H1 (cell line): ENCODE measurements around the gene TRABD2B. TPM values are rescaled to one million over a fixed set of nuclear protein-coding genes. Genes with fewer than 3 reads are reported as not detected.

ENCODE experiments used
- polyA plus RNA-seq, 7 experiments: library from polyadenylated mRNA; depleted of rRNA in 3 of 7; stranded (reverse) in 5 of 7; unstranded in 2 of 7; fragments of >200 nt in 5 of 7; fragments of 200-250 nt in 2 of 7; gene quantifications; 1 replicate in 5 of 7; 2 replicates in 1 of 7; 4 replicates in 1 of 7; pipeline versions ENCODE4 v1.2.1 to v1.2.3, GENCODE V29; 2011 to 2013; ENCODE audit warnings: missing spikeins in 2 of 7, mixed read lengths in 2 of 7
- total RNA-seq: library from RNA; stranded (reverse); fragmentation: NEBNext Ultra II Directional; extraction: Animal tissue kit (Norgen Biotek cat#: 25700); gene quantifications from 2 replicates; pipeline ENCODE4 v1.2.1, GENCODE V29; 2021
- TF ChIP-seq, protein P1 (sequence below): fragments of 300-600 bp; sonication (generic); IDR thresholded peaks from 2 replicates; pipeline ENCODE4 v1.7.1; 2012; ENCODE audit warnings: low read length, moderate library complexity, mild to moderate bottlenecking, inconsistent platforms; ENCODE audit not compliant: insufficient replicate concordance

TRABD2B gene
- total and polyA plus RNA-seq, 2 of the 8 experiments (the other 6 are each of a cell fraction or from before 2014, with no cell fraction given): 0.95 to 3.4 TPM

DNA sequence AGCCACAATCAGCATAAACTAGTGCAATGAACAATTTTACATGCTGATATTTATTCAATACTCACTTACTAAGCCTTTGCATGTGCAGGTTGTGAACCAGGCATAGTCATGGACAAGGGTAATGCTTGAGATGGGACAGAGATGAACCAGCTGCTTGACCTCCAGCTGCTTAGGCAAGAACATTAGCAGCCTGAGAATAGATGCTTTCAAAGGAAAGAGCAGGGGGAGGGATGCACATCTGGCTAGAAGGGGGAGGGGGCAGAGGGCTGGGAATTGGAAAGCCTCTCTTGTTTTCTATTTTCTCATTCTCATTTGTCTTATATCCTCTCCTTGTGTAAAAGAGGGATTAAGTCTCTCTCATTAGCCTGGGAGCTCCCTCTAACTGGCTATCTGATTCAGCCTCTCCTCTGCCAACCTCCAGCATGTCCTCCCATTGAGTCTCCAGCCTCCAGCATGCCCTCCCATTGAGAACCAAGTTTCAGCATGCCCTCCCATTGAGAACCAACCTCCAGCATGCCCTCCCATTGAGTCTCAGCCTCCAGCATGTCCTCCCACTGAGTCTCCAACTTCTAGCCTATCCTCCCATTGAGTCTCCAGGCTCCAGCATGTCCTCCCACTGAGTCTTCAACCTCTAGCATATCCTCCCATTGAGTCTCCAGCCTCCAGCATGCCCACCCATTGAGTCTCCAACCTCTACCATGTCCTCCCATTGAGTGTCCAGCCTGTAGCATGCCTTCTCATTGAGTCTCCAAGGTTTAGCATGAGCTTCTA, 38.4 kb upstream of the TRABD2B start (continued):
- TF ChIP-seq, protein P1, sequence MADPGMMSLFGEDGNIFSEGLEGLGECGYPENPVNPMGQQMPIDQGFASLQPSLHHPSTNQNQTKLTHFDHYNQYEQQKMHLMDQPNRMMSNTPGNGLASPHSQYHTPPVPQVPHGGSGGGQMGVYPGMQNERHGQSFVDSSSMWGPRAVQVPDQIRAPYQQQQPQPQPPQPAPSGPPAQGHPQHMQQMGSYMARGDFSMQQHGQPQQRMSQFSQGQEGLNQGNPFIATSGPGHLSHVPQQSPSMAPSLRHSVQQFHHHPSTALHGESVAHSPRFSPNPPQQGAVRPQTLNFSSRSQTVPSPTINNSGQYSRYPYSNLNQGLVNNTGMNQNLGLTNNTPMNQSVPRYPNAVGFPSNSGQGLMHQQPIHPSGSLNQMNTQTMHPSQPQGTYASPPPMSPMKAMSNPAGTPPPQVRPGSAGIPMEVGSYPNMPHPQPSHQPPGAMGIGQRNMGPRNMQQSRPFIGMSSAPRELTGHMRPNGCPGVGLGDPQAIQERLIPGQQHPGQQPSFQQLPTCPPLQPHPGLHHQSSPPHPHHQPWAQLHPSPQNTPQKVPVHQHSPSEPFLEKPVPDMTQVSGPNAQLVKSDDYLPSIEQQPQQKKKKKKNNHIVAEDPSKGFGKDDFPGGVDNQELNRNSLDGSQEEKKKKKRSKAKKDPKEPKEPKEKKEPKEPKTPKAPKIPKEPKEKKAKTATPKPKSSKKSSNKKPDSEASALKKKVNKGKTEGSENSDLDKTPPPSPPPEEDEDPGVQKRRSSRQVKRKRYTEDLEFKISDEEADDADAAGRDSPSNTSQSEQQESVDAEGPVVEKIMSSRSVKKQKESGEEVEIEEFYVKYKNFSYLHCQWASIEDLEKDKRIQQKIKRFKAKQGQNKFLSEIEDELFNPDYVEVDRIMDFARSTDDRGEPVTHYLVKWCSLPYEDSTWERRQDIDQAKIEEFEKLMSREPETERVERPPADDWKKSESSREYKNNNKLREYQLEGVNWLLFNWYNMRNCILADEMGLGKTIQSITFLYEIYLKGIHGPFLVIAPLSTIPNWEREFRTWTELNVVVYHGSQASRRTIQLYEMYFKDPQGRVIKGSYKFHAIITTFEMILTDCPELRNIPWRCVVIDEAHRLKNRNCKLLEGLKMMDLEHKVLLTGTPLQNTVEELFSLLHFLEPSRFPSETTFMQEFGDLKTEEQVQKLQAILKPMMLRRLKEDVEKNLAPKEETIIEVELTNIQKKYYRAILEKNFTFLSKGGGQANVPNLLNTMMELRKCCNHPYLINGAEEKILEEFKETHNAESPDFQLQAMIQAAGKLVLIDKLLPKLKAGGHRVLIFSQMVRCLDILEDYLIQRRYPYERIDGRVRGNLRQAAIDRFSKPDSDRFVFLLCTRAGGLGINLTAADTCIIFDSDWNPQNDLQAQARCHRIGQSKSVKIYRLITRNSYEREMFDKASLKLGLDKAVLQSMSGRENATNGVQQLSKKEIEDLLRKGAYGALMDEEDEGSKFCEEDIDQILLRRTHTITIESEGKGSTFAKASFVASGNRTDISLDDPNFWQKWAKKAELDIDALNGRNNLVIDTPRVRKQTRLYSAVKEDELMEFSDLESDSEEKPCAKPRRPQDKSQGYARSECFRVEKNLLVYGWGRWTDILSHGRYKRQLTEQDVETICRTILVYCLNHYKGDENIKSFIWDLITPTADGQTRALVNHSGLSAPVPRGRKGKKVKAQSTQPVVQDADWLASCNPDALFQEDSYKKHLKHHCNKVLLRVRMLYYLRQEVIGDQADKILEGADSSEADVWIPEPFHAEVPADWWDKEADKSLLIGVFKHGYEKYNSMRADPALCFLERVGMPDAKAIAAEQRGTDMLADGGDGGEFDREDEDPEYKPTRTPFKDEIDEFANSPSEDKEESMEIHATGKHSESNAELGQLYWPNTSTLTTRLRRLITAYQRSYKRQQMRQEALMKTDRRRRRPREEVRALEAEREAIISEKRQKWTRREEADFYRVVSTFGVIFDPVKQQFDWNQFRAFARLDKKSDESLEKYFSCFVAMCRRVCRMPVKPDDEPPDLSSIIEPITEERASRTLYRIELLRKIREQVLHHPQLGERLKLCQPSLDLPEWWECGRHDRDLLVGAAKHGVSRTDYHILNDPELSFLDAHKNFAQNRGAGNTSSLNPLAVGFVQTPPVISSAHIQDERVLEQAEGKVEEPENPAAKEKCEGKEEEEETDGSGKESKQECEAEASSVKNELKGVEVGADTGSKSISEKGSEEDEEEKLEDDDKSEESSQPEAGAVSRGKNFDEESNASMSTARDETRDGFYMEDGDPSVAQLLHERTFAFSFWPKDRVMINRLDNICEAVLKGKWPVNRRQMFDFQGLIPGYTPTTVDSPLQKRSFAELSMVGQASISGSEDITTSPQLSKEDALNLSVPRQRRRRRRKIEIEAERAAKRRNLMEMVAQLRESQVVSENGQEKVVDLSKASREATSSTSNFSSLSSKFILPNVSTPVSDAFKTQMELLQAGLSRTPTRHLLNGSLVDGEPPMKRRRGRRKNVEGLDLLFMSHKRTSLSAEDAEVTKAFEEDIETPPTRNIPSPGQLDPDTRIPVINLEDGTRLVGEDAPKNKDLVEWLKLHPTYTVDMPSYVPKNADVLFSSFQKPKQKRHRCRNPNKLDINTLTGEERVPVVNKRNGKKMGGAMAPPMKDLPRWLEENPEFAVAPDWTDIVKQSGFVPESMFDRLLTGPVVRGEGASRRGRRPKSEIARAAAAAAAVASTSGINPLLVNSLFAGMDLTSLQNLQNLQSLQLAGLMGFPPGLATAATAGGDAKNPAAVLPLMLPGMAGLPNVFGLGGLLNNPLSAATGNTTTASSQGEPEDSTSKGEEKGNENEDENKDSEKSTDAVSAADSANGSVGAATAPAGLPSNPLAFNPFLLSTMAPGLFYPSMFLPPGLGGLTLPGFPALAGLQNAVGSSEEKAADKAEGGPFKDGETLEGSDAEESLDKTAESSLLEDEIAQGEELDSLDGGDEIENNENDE: no peak
